Suprapubic skin (tissue), 4 donors: ENCODE data around the gene SLC15A3. TPM values are rescaled to one million over a fixed set of nuclear protein-coding genes. Genes with fewer than 3 reads are reported as not detected.
A peak's percentile ranks its signal among the peaks of the same experiment; 100 is the strongest.

Experiments
- DNase-seq, 2 donors: peaks; one replicate each; pipeline ENCODE4 v3.0.0-alpha.2; 2019; ENCODE audit warnings: low spot score in 2 of 2
- H3K27ac ChIP-seq: fragments of 200-600 bp; sonication (generic); one replicate; pipeline ENCODE4 v1.5.1; 2019
- H3K27me3 ChIP-seq: fragments of 200-600 bp; sonication (generic); one replicate; pipeline ENCODE4 v1.5.1; 2019
- H3K36me3 ChIP-seq: fragments of 200-600 bp; sonication (generic); one replicate; pipeline ENCODE4 v1.5.1; 2019
- H3K4me1 ChIP-seq: fragments of 200-600 bp; sonication (generic); one replicate; pipeline ENCODE4 v1.5.1; 2019
- H3K4me3 ChIP-seq: fragments of 200-600 bp; sonication (generic); one replicate; pipeline ENCODE4 v1.5.1; 2019; ENCODE audit warnings: mild to moderate bottlenecking
- H3K9me3 ChIP-seq: fragments of 200-600 bp; sonication (generic); one replicate; pipeline ENCODE4 v1.5.1; 2019
- EP300 ChIP-seq: sonication (generic); formaldehyde crosslinking; IDR thresholded peaks from one replicate; pipeline ENCODE4 v1.6.1; 2017; ENCODE audit warnings: antibody characterized with exemption
- POLR2A ChIP-seq, 2 donors: fragments of 450-650 bp; IDR thresholded peaks; one replicate each; pipeline ENCODE4 v1.6.1; 2017; ENCODE audit warnings: antibody characterized with exemption in 2 of 2, mild to moderate bottlenecking in 2 of 2, moderate library complexity in 2 of 2
- POLR2AphosphoS5 ChIP-seq, 3 donors: sonication (generic); formaldehyde crosslinking; IDR thresholded peaks; one replicate each; pipeline ENCODE4 v1.6.1; 2017; ENCODE audit warnings: antibody characterized with exemption in 3 of 3
- whole genome bisulfite sequencing: methylation state at CpG from one replicate; pipeline ENCODE4 v1.1.5; 2018; 5-methylcytosine and 5-hydroxymethylcytosine counted together
- total RNA-seq, 4 donors: library from RNA; depleted of rRNA; stranded (reverse); fragments of >200 nt; gene quantifications; one replicate each; pipeline ENCODE4 v1.1.0, GENCODE V29; 2016
- TF ChIP-seq, protein P1 (sequence below), 2 donors: fragments of 200-600 bp in 1 of 2; fragments of 450-650 bp in 1 of 2; sonication (generic) in 1 of 2; IDR thresholded peaks; one replicate each; pipeline ENCODE4 v1.5.1; 2016 to 2019; ENCODE audit warnings: antibody characterized with exemption in 2 of 2, mild to moderate bottlenecking in 1 of 2, moderate library complexity in 1 of 2

SLC15A3 gene
- total RNA-seq, 4 donors from 2014 or later: 1.7 to 10.5 (median 9.8) TPM

DNA sequence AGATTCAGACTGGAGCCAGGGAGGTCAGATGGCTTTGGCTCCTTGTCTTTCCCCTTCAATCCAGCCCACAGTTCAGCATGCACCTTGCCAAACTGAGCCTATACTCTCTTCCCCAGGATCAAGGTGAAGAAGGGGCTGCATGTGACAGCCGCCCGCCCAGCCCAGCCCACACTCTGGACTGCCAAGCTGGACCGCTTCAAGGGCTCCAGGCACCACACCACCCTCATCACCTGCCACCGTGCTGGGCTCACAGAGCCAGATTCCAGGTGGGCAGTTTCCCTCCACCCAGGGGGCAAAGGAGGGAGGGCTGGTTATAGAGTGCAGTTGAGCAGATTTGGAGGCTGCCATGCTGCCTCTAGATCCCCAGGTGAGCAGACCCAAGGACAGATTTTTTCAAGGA is 21.6 kb downstream of the SLC15A3 start:
- Histone ChIP-seq H3K27me3 (no peaks in the 10 kb centered on the region), H3K9me3 (no peaks in the 10 kb centered on the region), H3K27ac (no peak overlapping the region), H3K4me1 (peaks cover 3% of the 10 kb centered on the region), H3K4me3 (no peak overlapping the region), H3K36me3 (peaks cover 3% of the 10 kb centered on the region)
- no peak for TF ChIP-seq POLR2AphosphoS5 (IDR thresholded peaks at IDR 0.05)
- TF ChIP-seq EP300: no peak
- TF ChIP-seq, protein P1, sequence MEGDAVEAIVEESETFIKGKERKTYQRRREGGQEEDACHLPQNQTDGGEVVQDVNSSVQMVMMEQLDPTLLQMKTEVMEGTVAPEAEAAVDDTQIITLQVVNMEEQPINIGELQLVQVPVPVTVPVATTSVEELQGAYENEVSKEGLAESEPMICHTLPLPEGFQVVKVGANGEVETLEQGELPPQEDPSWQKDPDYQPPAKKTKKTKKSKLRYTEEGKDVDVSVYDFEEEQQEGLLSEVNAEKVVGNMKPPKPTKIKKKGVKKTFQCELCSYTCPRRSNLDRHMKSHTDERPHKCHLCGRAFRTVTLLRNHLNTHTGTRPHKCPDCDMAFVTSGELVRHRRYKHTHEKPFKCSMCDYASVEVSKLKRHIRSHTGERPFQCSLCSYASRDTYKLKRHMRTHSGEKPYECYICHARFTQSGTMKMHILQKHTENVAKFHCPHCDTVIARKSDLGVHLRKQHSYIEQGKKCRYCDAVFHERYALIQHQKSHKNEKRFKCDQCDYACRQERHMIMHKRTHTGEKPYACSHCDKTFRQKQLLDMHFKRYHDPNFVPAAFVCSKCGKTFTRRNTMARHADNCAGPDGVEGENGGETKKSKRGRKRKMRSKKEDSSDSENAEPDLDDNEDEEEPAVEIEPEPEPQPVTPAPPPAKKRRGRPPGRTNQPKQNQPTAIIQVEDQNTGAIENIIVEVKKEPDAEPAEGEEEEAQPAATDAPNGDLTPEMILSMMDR (IDR thresholded peaks at IDR 0.05): no peak
- no peak for TF ChIP-seq POLR2A (IDR thresholded peaks at IDR 0.05)
- no peak for DNase-seq
- 89% methylated on average over 3 of the region's 4 CpGs for WGBS

DNA sequence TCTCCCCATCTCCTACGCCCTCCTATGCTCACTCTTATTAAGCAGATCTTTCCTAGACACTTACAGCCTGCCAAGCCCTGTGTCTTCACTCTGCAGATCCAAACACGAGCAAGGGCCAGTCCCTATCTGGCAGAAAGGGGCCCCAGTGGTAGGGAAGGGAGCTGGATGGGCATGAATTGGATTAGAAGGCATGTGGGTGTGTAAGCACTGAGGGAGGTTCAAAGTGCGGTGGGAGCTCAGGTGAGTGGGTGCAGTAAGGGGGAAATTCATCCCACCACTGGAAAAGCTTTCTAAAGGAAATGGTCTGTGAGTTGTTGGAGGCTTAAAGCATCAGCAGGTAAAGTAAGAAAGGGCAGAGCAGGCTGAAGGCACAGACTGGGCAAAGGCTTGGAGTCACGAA is 22.2 kb downstream of the SLC15A3 start:
- 75% methylated on average over 4 of the region's 4 CpGs for WGBS
- Histone ChIP-seq H3K36me3 (peaks cover 3% of the 10 kb centered on the region), H3K4me3 (no peak overlapping the region), H3K9me3 (no peaks in the 10 kb centered on the region), H3K27me3 (peaks cover 3% of the 10 kb centered on the region), H3K27ac (no peak overlapping the region), H3K4me1 (peaks cover 10% of the 10 kb centered on the region)
- TF ChIP-seq POLR2A (IDR thresholded peaks at IDR 0.05) (no peak), EP300 (no peak), POLR2AphosphoS5 (IDR thresholded peaks at IDR 0.05) (no peak)
- TF ChIP-seq, protein P1 (IDR thresholded peaks at IDR 0.05): no peak
- DNase-seq: no peak

DNA sequence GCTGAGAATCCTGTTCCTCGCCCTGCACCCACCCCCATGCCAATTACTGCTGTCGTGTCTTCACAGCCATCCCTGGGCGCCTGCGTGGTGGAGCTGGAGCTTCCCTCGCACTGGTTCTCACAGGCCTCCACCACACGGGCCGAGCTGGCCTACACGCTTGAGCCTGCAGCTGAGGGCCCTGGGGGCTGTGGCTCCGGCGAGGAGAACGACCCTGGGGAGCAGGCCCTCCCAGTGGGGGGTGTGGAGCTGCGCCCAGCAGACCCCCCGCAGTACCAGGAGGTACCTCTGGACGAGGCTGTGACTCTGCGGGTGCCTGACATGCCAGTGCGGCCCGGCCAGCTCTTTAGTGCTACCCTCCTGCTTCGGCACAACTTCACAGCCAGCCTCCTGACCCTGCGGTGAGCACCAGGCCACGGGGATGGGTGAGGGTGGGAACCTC is 23.4 kb downstream of the SLC15A3 start:
- no peak for DNase-seq
- H3K4me1 ChIP-seq: peaks cover 21% of the 10 kb centered on the region
- peaks cover 7% of the 10 kb centered on the region for H3K27me3 ChIP-seq
- no peak overlapping the region for H3K27ac ChIP-seq
- 100% methylated on average over 2 of the region's 20 CpGs for WGBS
- no peak overlapping the region for H3K4me3 ChIP-seq
- TF ChIP-seq, protein P1 (IDR thresholded peaks at IDR 0.05): no peak
- TF ChIP-seq POLR2A (IDR thresholded peaks at IDR 0.05) (no peak), POLR2AphosphoS5 (IDR thresholded peaks at IDR 0.05) (no peak)
- peaks cover 3% of the 10 kb centered on the region for H3K36me3 ChIP-seq
- H3K9me3 ChIP-seq: no peaks in the 10 kb centered on the region

DNA sequence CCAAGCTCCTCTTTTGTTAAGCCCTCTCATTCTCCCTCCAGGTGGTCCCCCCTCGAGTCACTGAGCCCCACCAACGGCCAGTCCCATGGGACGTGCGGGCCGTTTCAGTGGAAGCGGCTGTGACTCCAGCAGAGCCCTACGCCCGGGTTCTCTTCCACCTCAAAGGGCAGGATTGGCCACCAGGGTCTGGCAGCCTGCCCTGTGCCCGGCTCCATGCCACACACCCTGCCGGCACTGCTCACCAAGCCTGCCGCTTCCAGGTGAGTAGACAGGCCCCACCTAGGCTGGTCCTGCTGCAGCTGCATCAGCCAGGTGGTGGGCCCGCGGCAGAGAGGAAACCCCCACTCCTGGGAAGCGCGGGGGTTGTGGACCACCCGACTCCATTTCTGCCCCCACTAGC is 24.4 kb downstream of the SLC15A3 start:
- no peak for DNase-seq
- H3K4me1 ChIP-seq: peaks cover 21% of the 10 kb centered on the region
- 78% methylated on average over 16 of the region's 16 CpGs for WGBS

GRCh38 chr11:60927061-60927592 is 24.8 kb downstream of the SLC15A3 start:
- DNase-seq: peak in 1 of 2 donors; percentile 49
- whole genome bisulfite sequencing: 86% methylated on average over 6 of the region's 8 CpGs
- H3K9me3 ChIP-seq: no peaks in the 10 kb centered on the region
- peaks cover 21% of the 10 kb centered on the region for H3K4me1 ChIP-seq
- H3K27ac ChIP-seq: no peak overlapping the region
- TF ChIP-seq EP300 (no peak), POLR2AphosphoS5 (IDR thresholded peaks at IDR 0.05) (no peak), POLR2A (IDR thresholded peaks at IDR 0.05) (no peak)
- TF ChIP-seq, protein P1 (IDR thresholded peaks at IDR 0.05): no peak
- H3K4me3 ChIP-seq: no peak overlapping the region
- H3K36me3 ChIP-seq: peaks cover 12% of the 10 kb centered on the region
- H3K27me3 ChIP-seq: peaks cover 7% of the 10 kb centered on the region

More for the DNA sequence above, 24.4 kb downstream of the SLC15A3 start:
- peaks cover 7% of the 10 kb centered on the region for H3K27me3 ChIP-seq
- no peak overlapping the region for H3K4me3 ChIP-seq
- no peaks in the 10 kb centered on the region for H3K9me3 ChIP-seq
- H3K36me3 ChIP-seq: peaks cover 7% of the 10 kb centered on the region
- TF ChIP-seq POLR2A (IDR thresholded peaks at IDR 0.05) (no peak), POLR2AphosphoS5 (IDR thresholded peaks at IDR 0.05) (no peak), EP300 (no peak)
- TF ChIP-seq, protein P1 (IDR thresholded peaks at IDR 0.05): no peak
- H3K27ac ChIP-seq: no peak overlapping the region
